Measurements from ENCODE around the gene HACD2.

DNA sequence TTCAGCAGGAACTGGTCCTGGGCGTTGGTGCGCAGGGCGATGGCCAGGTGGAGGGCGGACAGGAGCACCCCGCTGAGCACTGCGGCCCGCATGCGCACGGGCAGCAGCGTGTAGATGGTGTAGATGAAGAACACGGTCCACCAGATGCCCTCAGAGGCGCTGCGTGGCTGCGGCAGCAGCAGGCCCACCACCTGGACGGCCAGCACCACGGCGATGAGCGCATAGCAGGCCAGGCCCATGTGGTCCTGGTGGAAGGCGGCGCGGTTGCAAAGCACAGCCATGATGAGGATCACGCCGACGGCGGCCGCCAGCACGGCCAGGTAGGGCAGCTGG, 137.5 kb downstream of the HACD2 start:
- no peak for TF ChIP-seq EZH2 (IDR thresholded peaks at IDR 0.05; ENCODE audit: insufficient read depth, poor library complexity, severe bottlenecking)
- TF ChIP-seq EZH2phosphoT487 (IDR thresholded peaks at IDR 0.05; ENCODE audit: insufficient read depth, low read depth): no peak

Measured in GM23248 (cell line).